MCF 10A (cell line): ENCODE data around the gene SLC35G4. TPM values are rescaled to one million over a fixed set of nuclear protein-coding genes. Genes with fewer than 3 reads are reported as not detected.

Experiments used
- BruUV-seq: library from RNA; stranded (reverse); fragments of 400-500 nt; replicated peaks from 2 replicates; lab custom pipeline; 2021; lab: Mats Ljungman, UMichigan
- CTCF ChIA-PET: fragments of 300-600 bp; sonication (Branson Sonifier 250); formaldehyde crosslinking; extraction: SDS; loops from one replicate; lab custom pipeline; 2021; ENCODE audit warnings: antibody characterized with exemption, inconsistent platforms; lab: Yijun Ruan, JAX
- POLR2A ChIA-PET: fragments of 300-600, 350-650 bp; sonication (Branson Sonifier 250); formaldehyde crosslinking; extraction: SDS; loops from one replicate; lab custom pipeline; 2020; ENCODE audit warnings: antibody characterized with exemption, inconsistent platforms; lab: Yijun Ruan, JAX
- DNase-seq: peaks from one replicate; pipeline ENCODE4 v3.0.0-alpha.2; 2018; ENCODE audit not compliant: unreplicated experiment
- H3K27ac Mint-ChIP-seq: one replicate; pipeline ENCODE4 v1.8.0; 2022; ENCODE audit warnings: mild to moderate bottlenecking, low read depth, mixed read lengths; ENCODE audit not compliant: unreplicated experiment
- H3K27me3 Mint-ChIP-seq: one replicate; pipeline ENCODE4 v1.8.0; 2022; ENCODE audit warnings: mixed read lengths; ENCODE audit not compliant: insufficient read depth, unreplicated experiment
- H3K36me3 Mint-ChIP-seq: one replicate; pipeline ENCODE4 v1.8.0; 2022; ENCODE audit warnings: mild to moderate bottlenecking, moderate library complexity, mixed read lengths; ENCODE audit not compliant: insufficient read depth, unreplicated experiment
- H3K4me1 Mint-ChIP-seq: one replicate; pipeline ENCODE4 v1.8.0; 2022; ENCODE audit warnings: mixed read lengths; ENCODE audit not compliant: insufficient read depth, unreplicated experiment
- H3K4me3 Mint-ChIP-seq: one replicate; pipeline ENCODE4 v1.8.0; 2022; ENCODE audit warnings: mild to moderate bottlenecking, moderate library complexity, mixed read lengths; ENCODE audit not compliant: unreplicated experiment
- H3K9me3 Mint-ChIP-seq: one replicate; pipeline ENCODE4 v1.8.0; 2022; ENCODE audit warnings: mixed read lengths; ENCODE audit not compliant: unreplicated experiment
- CTCF ChIP-seq: fragments of 200-600 bp; IDR thresholded peaks from one replicate; pipeline ENCODE4 v1.8.0; 2022; ENCODE audit warnings: antibody characterized with exemption, mild to moderate bottlenecking; ENCODE audit not compliant: unreplicated experiment
- intact Hi-C: fragments of 100-400 bp; cut with micrococcal nuclease; formaldehyde crosslinking; loops from 2 replicates; pipeline ENCODE4 v1.14.1; 2022
- total RNA-seq: library from RNA; stranded (reverse); gene quantifications from 2 replicates; pipeline ENCODE4 v1.2.3, GENCODE V29; 2022

Gene SLC35G4
- total RNA-seq, 1 experiment from 2014 or later = not detected

GRCh38 chr18:11581286-11581685 lies 28.1 kb upstream of the SLC35G4 start:
- no peak for TF ChIP-seq CTCF
- no peak for DNase-seq
- H3K27ac Mint-ChIP-seq = no peak overlapping the region
- intact Hi-C loops = no loop called here
- H3K9me3 Mint-ChIP-seq = no peaks in the 10 kb centered on the region
- no peaks in the 10 kb centered on the region for H3K27me3 Mint-ChIP-seq
- H3K36me3 Mint-ChIP-seq = no peaks in the 10 kb centered on the region
- CTCF ChIA-PET = interaction anchor here (0.7 to 1.3 kb wide), 3 partner anchors 188 to 415 kb away, joined by 3 to 4 read pairs (median 3); no protein-coding TSS in a partner anchor
- BruUV-seq = no TSS peak
- H3K4me3 Mint-ChIP-seq = no peak overlapping the region
- H3K4me1 Mint-ChIP-seq = peaks cover 2% of the 10 kb centered on the region
- POLR2A ChIA-PET = no interaction called here

GRCh38 chr18:11585596-11585995 lies 23.8 kb upstream of the SLC35G4 start:
- CTCF ChIA-PET = no interaction called here
- Mint-ChIP-seq H3K27me3 (peaks cover 24% of the 10 kb centered on the region), H3K9me3 (no peaks in the 10 kb centered on the region), H3K4me1 (peaks cover 5% of the 10 kb centered on the region), H3K4me3 (no peak overlapping the region), H3K27ac (no peak overlapping the region), H3K36me3 (no peaks in the 10 kb centered on the region)
- no peak for TF ChIP-seq CTCF
- no peak for DNase-seq
- POLR2A ChIA-PET = no interaction called here
- intact Hi-C loops = no loop called here
- no TSS peak for BruUV-seq

- H3K27ac Mint-ChIP-seq = no peak overlapping the region
- H3K9me3 Mint-ChIP-seq = no peaks in the 10 kb centered on the region
- ChIA-PET POLR2A (no interaction called here), CTCF (interaction anchor here (0.6 kb wide), 1 partner anchor 70 kb away, joined by 3 read pairs; no protein-coding TSS in a partner anchor)
- DNase-seq = no peak
- no peaks in the 10 kb centered on the region for H3K36me3 Mint-ChIP-seq
- BruUV-seq = no TSS peak
- peaks cover 5% of the 10 kb centered on the region for H3K4me1 Mint-ChIP-seq
- no peak for TF ChIP-seq CTCF
- intact Hi-C loops = no loop called here
- no peak overlapping the region for H3K4me3 Mint-ChIP-seq
- H3K27me3 Mint-ChIP-seq = peaks cover 24% of the 10 kb centered on the region
These were observed 22.5 kb upstream of the SLC35G4 start for GRCh38 chr18:11586896-11587295.

- Mint-ChIP-seq H3K27me3 (peaks cover 24% of the 10 kb centered on the region), H3K4me3 (no peak overlapping the region), H3K27ac (no peak overlapping the region), H3K4me1 (peaks cover 5% of the 10 kb centered on the region), H3K36me3 (no peaks in the 10 kb centered on the region), H3K9me3 (no peaks in the 10 kb centered on the region)
- POLR2A ChIA-PET = no interaction called here
- intact Hi-C loops = no loop called here
- no peak for TF ChIP-seq CTCF
- DNase-seq = no peak
- CTCF ChIA-PET = interaction anchor here (0.6 to 0.8 kb wide), 3 partner anchors 18 to 36 kb away, joined by 3 read pairs; no protein-coding TSS in a partner anchor
- no TSS peak for BruUV-seq
These were observed 22.0 kb upstream of the SLC35G4 start for GRCh38 chr18:11587432-11587831.
